Central memory CD8-positive, alpha-beta T cell (primary cell): ENCODE measurements around the gene MED13L.

Source experiments
- ATAC-seq: fragments of 150-1000 bp; cut with Tn5 transposase; replicated peaks from 2 replicates; pipeline ENCODE4 v1.10.0; 2022; ENCODE audit warnings: mild to moderate bottlenecking, moderate FRiP score, moderate number of reproducible peaks; ENCODE audit not compliant: poor library complexity, severe bottlenecking; ENCODE audit errors: extremely low read depth
- DNase-seq, 2 donors: peaks; one replicate each; pipeline ENCODE4 v3.0.0; 2021; ENCODE audit warnings: low spot score in 2 of 2
- H3K27ac Mint-ChIP-seq: one replicate; pipeline ENCODE4 v1.8.0; 2022; ENCODE audit warnings: low read depth, mild to moderate bottlenecking, moderate library complexity, mixed read lengths
- H3K27me3 Mint-ChIP-seq: one replicate; pipeline ENCODE4 v1.8.0; 2022; ENCODE audit warnings: mixed read lengths
- H3K36me3 Mint-ChIP-seq: one replicate; pipeline ENCODE4 v1.8.0; 2022; ENCODE audit warnings: mild to moderate bottlenecking, moderate library complexity, mixed read lengths; ENCODE audit not compliant: insufficient read depth
- H3K4me1 Mint-ChIP-seq: one replicate; pipeline ENCODE4 v1.8.0; 2022; ENCODE audit warnings: mixed read lengths
- H3K4me3 Mint-ChIP-seq: one replicate; pipeline ENCODE4 v1.8.0; 2022; ENCODE audit warnings: mild to moderate bottlenecking, moderate library complexity, mixed read lengths
- H3K9me3 Mint-ChIP-seq: one replicate; pipeline ENCODE4 v1.8.0; 2022; ENCODE audit warnings: mixed read lengths

The MED13L gene

DNA sequence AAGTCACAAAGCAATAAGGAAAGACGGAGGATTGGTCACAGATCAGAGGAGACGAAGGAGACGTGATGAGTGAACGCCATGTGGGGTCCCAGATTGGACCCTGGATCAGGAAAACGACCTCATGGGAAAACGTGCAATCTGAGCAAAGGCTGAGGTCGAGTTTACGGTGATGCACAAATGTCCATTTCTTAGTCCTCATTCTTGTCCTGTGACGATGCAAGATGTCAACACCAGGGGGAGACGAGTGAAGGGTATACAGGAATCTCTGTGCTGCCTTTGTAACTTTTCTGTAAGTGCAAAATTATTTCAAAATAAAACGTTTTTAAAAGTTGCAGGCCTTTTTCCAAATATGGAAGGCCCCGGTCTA, 329.8 kb downstream of the MED13L start:
- Mint-ChIP-seq H3K36me3 (peaks cover 30% of the 10 kb centered on the region), H3K4me1 (no peaks in the 10 kb centered on the region), H3K27ac (no peak overlapping the region), H3K27me3 (no peaks in the 10 kb centered on the region), H3K4me3 (no peak overlapping the region), H3K9me3 (no peaks in the 10 kb centered on the region)
- no peak for ATAC-seq
- no peak for DNase-seq

GRCh38 chr12:115946867-115947695, 330.4 kb downstream of the MED13L start:
- Mint-ChIP-seq H3K36me3 (peaks cover 30% of the 10 kb centered on the region), H3K9me3 (no peaks in the 10 kb centered on the region), H3K27ac (no peak overlapping the region), H3K27me3 (no peaks in the 10 kb centered on the region), H3K4me1 (no peaks in the 10 kb centered on the region), H3K4me3 (no peak overlapping the region)
- no peak for DNase-seq
- no peak for ATAC-seq

- H3K4me3 Mint-ChIP-seq, result no peak overlapping the region
- H3K36me3 Mint-ChIP-seq, result peaks cover 26% of the 10 kb centered on the region
- ATAC-seq (no peak), DNase-seq (no peak)
- H3K9me3 Mint-ChIP-seq, result no peaks in the 10 kb centered on the region
- no peak overlapping the region for H3K27ac Mint-ChIP-seq
- H3K27me3 Mint-ChIP-seq, result peaks cover 4% of the 10 kb centered on the region
- no peaks in the 10 kb centered on the region for H3K4me1 Mint-ChIP-seq
Observed at GRCh38 chr12:115946092-115946491, 331.4 kb downstream of the MED13L start.

GRCh38 chr12:115945491-115945885, 332.0 kb downstream of the MED13L start:
- peaks cover 10% of the 10 kb centered on the region for H3K27me3 Mint-ChIP-seq
- no peak overlapping the region for H3K27ac Mint-ChIP-seq
- H3K36me3 Mint-ChIP-seq, result peaks cover 25% of the 10 kb centered on the region
- H3K4me1 Mint-ChIP-seq, result no peaks in the 10 kb centered on the region
- ATAC-seq (no peak), DNase-seq (no peak)
- H3K4me3 Mint-ChIP-seq, result no peak overlapping the region
- H3K9me3 Mint-ChIP-seq, result no peaks in the 10 kb centered on the region

DNA sequence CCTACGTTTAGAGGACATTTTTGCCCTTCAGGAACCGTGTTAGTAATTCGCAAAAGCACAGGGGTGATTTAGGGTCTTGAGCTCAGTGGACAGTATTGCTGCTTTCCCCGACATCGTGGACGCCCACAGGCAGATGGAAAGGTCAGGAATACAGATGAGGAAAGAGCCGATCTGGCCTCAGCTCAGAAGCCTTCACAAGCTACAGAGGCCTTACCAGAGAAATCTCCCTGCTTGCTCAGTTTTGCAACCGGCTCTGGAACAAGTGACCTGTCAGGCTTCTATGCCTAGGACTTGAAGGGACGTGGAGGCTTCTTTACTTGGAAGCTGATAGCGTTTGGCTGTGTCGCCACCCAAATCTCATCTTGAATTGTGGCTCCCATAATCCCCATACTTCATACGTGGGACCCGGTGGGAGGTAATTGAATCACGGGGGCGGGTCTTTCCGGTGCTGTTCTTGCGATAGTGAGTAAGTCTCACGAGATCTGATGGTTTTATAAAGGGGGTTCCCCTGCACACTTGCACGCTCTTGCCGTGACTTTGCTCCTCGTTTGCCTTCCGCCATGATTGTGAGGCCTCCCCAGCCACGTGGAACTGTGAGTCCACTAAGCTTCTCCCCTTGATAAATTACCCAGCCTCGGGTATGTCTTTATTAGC, 332.5 kb downstream of the MED13L start:
- Mint-ChIP-seq H3K9me3 (no peaks in the 10 kb centered on the region), H3K4me1 (no peaks in the 10 kb centered on the region), H3K36me3 (peaks cover 25% of the 10 kb centered on the region), H3K4me3 (no peak overlapping the region), H3K27me3 (peaks cover 15% of the 10 kb centered on the region), H3K27ac (no peak overlapping the region)
- ATAC-seq (no peak), DNase-seq (no peak)

DNA sequence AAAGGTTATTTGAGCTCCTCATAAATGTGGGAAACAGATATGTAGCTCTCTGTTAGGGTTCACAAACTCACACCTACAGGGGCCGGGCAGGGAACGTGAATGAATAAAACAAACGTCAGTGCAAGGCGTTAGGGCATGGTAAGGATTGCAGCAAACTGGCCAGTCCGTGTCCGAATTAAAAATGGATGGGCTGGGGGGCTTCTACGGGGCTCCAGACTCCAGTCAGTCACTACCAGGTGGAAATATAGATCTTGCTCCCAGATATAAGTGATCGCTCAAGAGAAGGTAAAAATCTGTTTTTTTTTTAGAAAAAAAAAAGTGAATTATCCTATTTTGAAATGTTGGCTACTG, 333.1 kb downstream of the MED13L start:
- ATAC-seq (no peak), DNase-seq (no peak)
- no peak overlapping the region for H3K27ac Mint-ChIP-seq
- H3K27me3 Mint-ChIP-seq, result peaks cover 20% of the 10 kb centered on the region
- H3K4me3 Mint-ChIP-seq, result no peak overlapping the region
- H3K4me1 Mint-ChIP-seq, result no peaks in the 10 kb centered on the region
- peaks cover 22% of the 10 kb centered on the region for H3K36me3 Mint-ChIP-seq
- H3K9me3 Mint-ChIP-seq, result peaks cover under 1% of the 10 kb centered on the region

DNA sequence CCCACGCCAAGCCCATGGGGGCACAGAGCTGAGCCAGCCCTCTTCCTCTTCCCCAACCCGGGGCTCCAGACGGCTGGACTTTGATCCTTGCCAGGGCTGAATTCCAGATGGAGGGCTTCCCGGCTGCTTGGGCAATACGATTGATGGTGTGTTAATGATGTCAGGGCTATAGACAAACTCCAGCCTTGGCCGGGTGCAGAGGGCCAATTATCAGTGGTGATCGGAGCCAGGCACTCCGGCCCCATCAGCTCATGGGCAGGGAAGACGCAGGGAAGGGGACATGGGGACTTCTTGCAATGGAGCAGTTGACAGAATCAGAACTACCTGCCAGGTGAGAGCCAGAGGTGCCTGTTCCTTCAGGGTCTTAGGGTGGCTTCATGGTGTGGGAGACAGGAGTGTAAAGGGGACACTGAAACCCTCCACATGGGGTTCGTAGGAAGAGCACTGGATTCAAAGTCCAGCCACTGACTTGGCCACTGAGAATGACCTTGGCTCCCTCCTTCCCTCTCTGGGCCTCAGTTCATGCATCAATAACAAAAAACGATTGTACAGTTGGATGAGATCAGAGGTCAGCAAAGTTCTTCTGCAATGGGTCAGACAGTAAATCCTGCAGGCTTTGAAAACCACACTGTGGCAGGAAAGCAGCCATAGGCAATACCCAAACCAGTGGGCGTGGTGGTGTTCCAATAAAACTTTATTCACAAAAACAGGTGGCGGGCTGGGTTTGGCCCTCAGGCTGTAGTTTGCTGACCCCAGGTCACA, 333.7 kb downstream of the MED13L start:
- no peak overlapping the region for H3K27ac Mint-ChIP-seq
- no peak for DNase-seq
- no peak for ATAC-seq
- H3K9me3 Mint-ChIP-seq, result peaks cover 6% of the 10 kb centered on the region
- H3K27me3 Mint-ChIP-seq, result peaks cover 26% of the 10 kb centered on the region
- no peaks in the 10 kb centered on the region for H3K4me1 Mint-ChIP-seq
- peaks cover 21% of the 10 kb centered on the region for H3K36me3 Mint-ChIP-seq
- H3K4me3 Mint-ChIP-seq, result no peak overlapping the region

DNA sequence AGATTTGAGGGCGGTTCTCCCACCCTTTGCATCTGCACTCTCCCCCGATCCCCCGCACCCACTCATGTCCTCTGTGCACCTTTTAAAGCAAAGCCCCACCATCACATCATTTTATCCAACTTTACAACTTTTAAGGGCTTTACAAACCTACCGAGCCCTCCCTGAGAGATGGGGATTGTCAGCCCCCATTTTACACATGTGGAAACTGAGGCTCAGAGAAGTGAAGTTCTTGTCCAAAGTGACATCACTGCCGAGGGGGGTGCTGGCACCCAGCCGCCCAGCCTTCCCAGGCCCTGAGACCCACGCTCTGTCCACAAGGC, 334.2 kb downstream of the MED13L start:
- ATAC-seq, result no peak
- no peak overlapping the region for H3K27ac Mint-ChIP-seq
- H3K4me3 Mint-ChIP-seq, result no peak overlapping the region
- peaks cover 26% of the 10 kb centered on the region for H3K27me3 Mint-ChIP-seq
- no peak for DNase-seq
- H3K36me3 Mint-ChIP-seq, result peaks cover 15% of the 10 kb centered on the region
- no peaks in the 10 kb centered on the region for H3K4me1 Mint-ChIP-seq
- H3K9me3 Mint-ChIP-seq, result peaks cover 6% of the 10 kb centered on the region

DNA sequence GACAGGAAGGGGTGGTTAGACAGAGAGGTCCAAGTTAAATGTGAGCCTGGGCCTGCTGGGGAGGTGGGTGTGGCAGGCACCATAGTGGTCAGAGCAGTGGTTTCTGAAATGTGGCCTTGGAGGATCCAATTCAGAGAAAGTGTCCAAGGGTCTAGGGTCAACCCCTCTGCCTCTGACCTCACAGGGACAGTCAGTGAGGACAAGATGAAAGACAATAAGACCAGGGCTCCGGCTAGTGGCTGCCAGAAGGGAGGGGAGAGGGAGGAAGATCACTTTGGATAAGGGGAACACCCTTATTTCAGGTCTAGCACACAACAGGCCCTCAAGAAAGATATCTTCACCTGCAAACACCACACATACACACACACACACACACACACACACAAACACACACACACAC, 335.1 kb downstream of the MED13L start:
- no peak for ATAC-seq
- H3K36me3 Mint-ChIP-seq, result peaks cover 13% of the 10 kb centered on the region

DNA sequence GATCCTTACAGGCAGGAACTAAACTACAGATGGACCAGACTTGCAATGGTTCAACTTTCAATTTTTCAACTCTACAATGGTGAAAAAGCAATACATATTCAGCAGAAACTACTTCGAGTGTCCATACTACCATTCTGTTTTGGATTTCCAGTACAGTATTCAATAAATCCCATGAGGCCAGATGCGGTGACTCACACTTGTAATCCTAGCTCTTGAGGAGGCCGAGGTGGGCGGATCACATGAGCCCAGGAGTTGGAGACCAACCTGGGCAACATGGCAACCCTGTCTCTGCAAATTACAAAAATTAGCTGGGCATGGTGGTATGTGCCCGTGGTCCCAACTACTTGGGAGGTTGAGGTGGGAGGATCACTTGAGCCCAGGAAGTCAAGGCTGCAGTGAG, 336.1 kb downstream of the MED13L start:
- peaks cover 15% of the 10 kb centered on the region for H3K36me3 Mint-ChIP-seq
- H3K4me1 Mint-ChIP-seq, result no peaks in the 10 kb centered on the region
- H3K4me3 Mint-ChIP-seq, result no peak overlapping the region
- ATAC-seq (no peak), DNase-seq (no peak)
- no peak overlapping the region for H3K27ac Mint-ChIP-seq
- peaks cover 26% of the 10 kb centered on the region for H3K27me3 Mint-ChIP-seq
- H3K9me3 Mint-ChIP-seq, result peaks cover 6% of the 10 kb centered on the region

More for the DNA sequence above, 335.1 kb downstream of the MED13L start:
- Mint-ChIP-seq H3K4me3 (no peak overlapping the region), H3K4me1 (no peaks in the 10 kb centered on the region), H3K27me3 (peaks cover 26% of the 10 kb centered on the region), H3K27ac (no peak overlapping the region), H3K9me3 (peaks cover 6% of the 10 kb centered on the region)
- no peak for DNase-seq

DNA sequence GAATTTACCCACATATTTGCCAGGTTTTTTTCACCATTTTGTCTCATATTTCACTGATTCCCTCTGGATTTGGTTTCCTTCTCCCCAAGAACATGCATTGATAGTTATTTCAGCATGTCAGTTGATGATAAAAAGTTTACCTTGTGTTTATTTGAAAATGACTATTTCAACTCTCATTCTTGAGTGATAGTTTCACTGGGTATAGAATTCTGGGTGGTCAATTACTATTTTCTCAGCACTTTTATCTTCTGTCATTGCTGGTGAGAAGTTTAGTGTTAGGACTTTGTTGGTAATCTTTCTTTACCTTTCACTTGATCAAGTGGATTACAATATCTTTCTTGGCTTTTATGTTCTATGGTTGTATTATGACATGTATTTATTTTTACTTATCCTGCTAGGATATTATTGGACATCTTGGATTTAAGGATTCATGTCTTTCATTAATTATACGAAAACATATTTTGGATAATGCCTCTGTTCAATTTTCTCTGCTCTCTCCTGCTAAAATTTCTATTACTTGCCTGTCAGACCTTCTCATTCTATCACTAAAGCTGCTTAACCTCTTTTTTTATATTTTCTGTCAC, 338.6 kb downstream of the MED13L start:
- Mint-ChIP-seq H3K27ac (no peak overlapping the region), H3K27me3 (peaks cover 26% of the 10 kb centered on the region), H3K4me1 (no peaks in the 10 kb centered on the region), H3K4me3 (no peak overlapping the region), H3K36me3 (peaks cover 9% of the 10 kb centered on the region), H3K9me3 (peaks cover 6% of the 10 kb centered on the region)
- ATAC-seq (no peak), DNase-seq (no peak)

DNA sequence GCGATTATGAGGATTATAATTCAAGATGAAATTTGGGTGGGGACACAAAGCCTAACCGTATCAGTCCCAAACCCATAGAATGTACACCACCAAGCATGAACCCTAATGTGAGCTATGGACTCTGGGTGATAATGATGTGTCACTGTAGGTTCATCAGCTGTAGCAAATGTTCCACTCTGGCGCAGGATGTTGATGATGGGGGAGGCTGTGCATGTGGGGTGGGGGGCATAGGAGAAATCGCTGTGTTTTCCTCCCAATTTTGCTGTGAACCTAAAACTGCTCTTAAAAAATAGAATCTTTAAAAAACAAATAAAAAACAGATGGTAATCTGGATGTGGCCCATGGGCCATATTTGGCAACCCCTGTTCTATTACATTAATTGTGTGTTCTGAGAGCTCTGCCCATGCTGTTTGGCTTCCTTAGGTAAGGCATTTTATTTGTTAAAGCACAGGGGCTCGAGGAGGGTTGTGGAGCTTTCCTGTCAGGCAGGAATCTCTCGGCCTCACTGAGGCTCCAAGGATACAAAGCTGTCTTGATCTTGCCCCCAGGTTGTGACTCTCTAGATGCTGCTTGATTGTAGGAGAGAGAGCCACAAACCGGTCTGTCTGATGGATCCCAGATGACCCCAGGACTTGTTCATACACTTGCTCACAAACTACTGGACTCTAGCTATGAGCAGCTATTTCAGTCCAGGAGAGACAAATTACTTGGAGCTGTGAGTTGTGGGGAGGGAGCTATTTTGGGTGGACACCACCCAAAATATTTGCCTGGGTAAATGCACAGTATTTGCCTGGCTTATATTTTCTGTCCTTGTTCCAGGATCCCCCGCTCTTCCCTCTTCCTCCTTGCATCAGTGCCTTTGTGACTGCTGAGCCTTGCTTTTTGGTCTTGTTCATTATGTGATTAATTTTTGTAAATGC, 340.2 kb downstream of the MED13L start:
- no peak for DNase-seq
- H3K4me1 Mint-ChIP-seq, result no peaks in the 10 kb centered on the region
- H3K36me3 Mint-ChIP-seq, result peaks cover 2% of the 10 kb centered on the region
- peaks cover 26% of the 10 kb centered on the region for H3K27me3 Mint-ChIP-seq
- ATAC-seq, result no peak
- H3K27ac Mint-ChIP-seq, result no peak overlapping the region
- H3K9me3 Mint-ChIP-seq, result peaks cover 6% of the 10 kb centered on the region
- no peak overlapping the region for H3K4me3 Mint-ChIP-seq
